Lung (tissue), 12 donors: Measurements from ENCODE around the gene CDH16. TPM values are rescaled to one million over a fixed set of nuclear protein-coding genes. Genes with fewer than 3 reads are reported as not detected.
A peak's percentile ranks its signal among the peaks of the same experiment; 100 is the strongest.

Experiments used
- ATAC-seq: fragments of 200-7000 bp; cut with Tn5 transposase; one replicate; pipeline ENCODE4 v1.9.1; 2020; ENCODE audit warnings: moderate number of reproducible peaks; ENCODE audit not compliant: insufficient read depth, low FRiP score
- DNase-seq, 3 donors: peaks; one replicate each; pipeline ENCODE4 v3.0.0-alpha.2; 2013 to 2017
- H3K27ac ChIP-seq, 2 donors: one replicate each; pipeline ENCODE4 v1.5.1; 2013; ENCODE audit warnings: mild to moderate bottlenecking in 2 of 2, moderate library complexity in 2 of 2, control low read depth in 1 of 2, inconsistent platforms in 1 of 2, low read depth in 1 of 2, low read length in 1 of 2
- H3K27me3 ChIP-seq, 3 donors: one replicate each; pipeline ENCODE4 v1.5.1; 2013; ENCODE audit warnings: low read length in 2 of 3; ENCODE audit not compliant: control insufficient read depth in 3 of 3, insufficient read depth in 3 of 3
- H3K36me3 ChIP-seq, 4 donors: one replicate each; pipeline ENCODE4 v1.5.1; 2013; ENCODE audit warnings: low read length in 4 of 4, mild to moderate bottlenecking in 1 of 4, moderate library complexity in 1 of 4; ENCODE audit not compliant: control insufficient read depth in 4 of 4, insufficient read depth in 4 of 4
- H3K4me1 ChIP-seq, 5 donors: one replicate each; pipeline ENCODE4 v1.5.1; 2013; ENCODE audit warnings: low read length in 5 of 5, mild to moderate bottlenecking in 2 of 5, moderate library complexity in 1 of 5; ENCODE audit not compliant: control insufficient read depth in 5 of 5, insufficient read depth in 5 of 5
- H3K4me3 ChIP-seq: one replicate; pipeline ENCODE4 v1.5.1; 2013; ENCODE audit warnings: mild to moderate bottlenecking, control low read depth, moderate library complexity
- H3K9ac ChIP-seq, 2 donors: one replicate each; pipeline ENCODE4 v1.5.1; 2013; ENCODE audit warnings: low read length in 2 of 2, control low read depth in 1 of 2; ENCODE audit not compliant: insufficient read depth in 1 of 2
- H3K9me3 ChIP-seq, 4 donors: one replicate each; pipeline ENCODE4 v1.5.1; 2013; ENCODE audit warnings: low read length in 3 of 4, mild to moderate bottlenecking in 1 of 4, moderate library complexity in 1 of 4; ENCODE audit not compliant: control insufficient read depth in 4 of 4, insufficient read depth in 3 of 4
- CTCF ChIP-seq: IDR thresholded peaks from 2 replicates; pipeline ENCODE4 v1.5.1; 2012; ENCODE audit warnings: mild to moderate bottlenecking; ENCODE audit errors: control extremely low read depth, extremely low read depth
- WGBS, 2 donors: extraction: QIAGEN DNeasy Blood & Tissue Kit; methylation state at CpG; one replicate each; pipeline ENCODE4 v1.1.7; 2013; 5-methylcytosine and 5-hydroxymethylcytosine counted together
- polyA plus RNA-seq, 2 donors: library from polyadenylated mRNA; stranded (reverse); fragments of 200-250 nt; gene quantifications; one replicate each; pipeline ENCODE4 v1.2.1, GENCODE V29; 2013
- total RNA-seq, 2 donors: library from RNA; depleted of rRNA in 1 of 2; stranded (reverse); fragments of >200 nt in 1 of 2; gene quantifications; one replicate each; pipeline ENCODE4 v1.2.1, GENCODE V29; 2014 to 2021
- donor health status: control.
- donor health status: control.
- donor health status: Bipolar disorder and iron deficiency.
- donor health status: healthy.
- donor health status: DM: yes; HTN: yes; CAD: no.

Gene CDH16
- total and polyA plus RNA-seq, 4 donors = 0.25 to 1.7 (median 0.64) TPM; not detected in 1

GRCh38 chr16:66948134-66948836 is 29.6 kb upstream of the CDH16 start:
- Histone ChIP-seq H3K9me3 (no peaks in the 10 kb centered on the region), H3K36me3 (peaks cover 0 to 8% (median 4%) of the 10 kb centered on the region in 4 donors), H3K4me1 (peaks cover 0 to 21% (median 6%) of the 10 kb centered on the region in 5 donors), H3K4me3 (peak overlapping the region; percentile 6), H3K27me3 (peaks cover 0 to 37% (median 25%) of the 10 kb centered on the region in 3 donors), H3K27ac (no peak overlapping the region), H3K9ac (peak overlapping the region in 1 of 2 donors; percentile 32)
- no peak for TF ChIP-seq CTCF
- DNase-seq = peak in 2 of 3 donors; percentile 23 to 32
- 2 to 3% methylated on average over 42 to 44 of the region's 44 CpGs for WGBS, 2 donors
- peak; percentile 24 for ATAC-seq

- WGBS, 2 donors = 0 to 1% methylated on average over 21 to 22 of the region's 23 CpGs
- DNase-seq (peak; percentile 85 to 91 (median 87)), ATAC-seq (peak; percentile 77)
- Histone ChIP-seq H3K9me3 (no peaks in the 10 kb centered on the region), H3K4me3 (peak overlapping the region; percentile 20), H3K36me3 (peaks cover 2 to 16% (median 9%) of the 10 kb centered on the region in 4 donors), H3K9ac (no peak overlapping the region), H3K27me3 (peaks cover 0 to 37% (median 25%) of the 10 kb centered on the region in 3 donors), H3K27ac (no peak overlapping the region), H3K4me1 (peaks cover 0 to 21% (median 6%) of the 10 kb centered on the region in 5 donors)
- peak; percentile 96 for TF ChIP-seq CTCF
These were observed 28.8 kb upstream of the CDH16 start for GRCh38 chr16:66947302-66948065.

- Histone ChIP-seq H3K4me1 (peaks cover 0 to 21% (median 6%) of the 10 kb centered on the region in 5 donors), H3K36me3 (peaks cover 4 to 22% (median 12%) of the 10 kb centered on the region in 4 donors), H3K27ac (no peak overlapping the region), H3K9ac (no peak overlapping the region), H3K27me3 (peaks cover 0 to 37% (median 25%) of the 10 kb centered on the region in 3 donors), H3K4me3 (no peak overlapping the region), H3K9me3 (no peaks in the 10 kb centered on the region)
- TF ChIP-seq CTCF = no peak
- ATAC-seq = no peak
- 34 to 43% methylated on average over 5 of the region's 5 CpGs for WGBS, 2 donors
- DNase-seq = no peak
These were observed 28.3 kb upstream of the CDH16 start for GRCh38 chr16:66946974-66947301.
